Stomach (tissue), 4 donors: Measurements from ENCODE around the gene NDUFA8.

ENCODE experiments used
- EP300 ChIP-seq: sonication (generic); formaldehyde crosslinking; IDR thresholded peaks from one replicate; pipeline ENCODE4 v1.6.1; 2017; ENCODE audit warnings: antibody characterized with exemption
- POLR2A ChIP-seq, 4 donors: fragments of 450-650 bp; IDR thresholded peaks; one replicate each; pipeline ENCODE4 v1.6.1; 2016; ENCODE audit warnings: antibody characterized with exemption in 4 of 4, control low read depth in 2 of 4, mild to moderate bottlenecking in 1 of 4, moderate library complexity in 1 of 4
- POLR2AphosphoS5 ChIP-seq, 3 donors: sonication (generic); formaldehyde crosslinking; IDR thresholded peaks; one replicate each; pipeline ENCODE4 v1.6.1; 2016; ENCODE audit warnings: antibody characterized with exemption in 3 of 3
- TF ChIP-seq, protein P1 (sequence below), 7 experiments: fragments of 450-650 bp in 4 of 7; fragments of 200-600 bp in 3 of 7; sonication (generic) in 3 of 7; IDR thresholded peaks; one replicate each; pipeline ENCODE4 v1.5.1; 2016 to 2019; ENCODE audit warnings: antibody characterized with exemption in 7 of 7, control low read depth in 2 of 7, mild to moderate bottlenecking in 1 of 7

DNA sequence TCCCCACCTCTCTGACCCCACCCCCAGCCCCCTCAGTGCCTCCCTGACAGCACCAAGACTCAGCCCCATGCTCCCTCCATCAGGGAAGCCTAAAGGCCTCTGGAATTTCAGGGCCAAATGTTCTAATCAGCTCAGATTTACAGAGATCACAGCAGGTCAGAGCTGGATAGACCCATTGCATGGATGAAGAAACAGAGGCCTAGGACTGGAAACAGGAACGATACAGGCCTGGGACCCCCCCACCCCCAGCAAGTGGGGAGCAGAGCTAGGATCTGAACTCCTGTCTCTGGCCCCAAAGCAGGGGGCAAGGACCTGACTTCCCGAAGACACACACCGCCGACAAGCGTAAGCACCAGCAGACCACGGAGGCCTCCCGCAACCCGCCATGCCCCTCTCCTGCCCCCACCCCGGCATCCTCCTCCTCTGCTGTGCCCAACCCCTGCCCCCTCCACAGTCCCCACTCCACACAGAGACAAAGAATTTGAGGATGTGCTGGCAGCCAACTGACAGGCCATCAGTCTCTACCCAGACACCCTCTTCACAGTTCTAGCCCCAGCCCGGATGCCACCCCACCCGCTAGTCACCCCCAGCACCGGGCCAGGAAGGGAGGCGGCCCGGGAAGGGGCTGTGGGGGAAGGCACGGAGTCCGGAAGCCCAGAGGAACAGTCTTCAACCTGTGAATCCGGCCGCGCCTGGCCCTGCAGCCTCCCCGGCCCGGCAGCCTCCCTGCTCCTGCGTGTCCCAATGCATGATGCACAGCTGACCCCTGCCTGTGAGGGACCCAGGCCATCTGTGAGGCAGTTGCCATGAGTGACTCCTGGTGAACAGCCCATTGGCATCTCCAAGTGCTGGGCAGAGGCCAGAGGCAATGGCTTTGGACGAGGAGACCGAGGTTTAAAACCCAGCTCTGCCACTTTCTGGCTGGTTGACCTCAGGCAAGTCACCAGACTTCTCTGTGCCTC lies 31.3 kb downstream of the NDUFA8 start:
- TF ChIP-seq, protein P1, sequence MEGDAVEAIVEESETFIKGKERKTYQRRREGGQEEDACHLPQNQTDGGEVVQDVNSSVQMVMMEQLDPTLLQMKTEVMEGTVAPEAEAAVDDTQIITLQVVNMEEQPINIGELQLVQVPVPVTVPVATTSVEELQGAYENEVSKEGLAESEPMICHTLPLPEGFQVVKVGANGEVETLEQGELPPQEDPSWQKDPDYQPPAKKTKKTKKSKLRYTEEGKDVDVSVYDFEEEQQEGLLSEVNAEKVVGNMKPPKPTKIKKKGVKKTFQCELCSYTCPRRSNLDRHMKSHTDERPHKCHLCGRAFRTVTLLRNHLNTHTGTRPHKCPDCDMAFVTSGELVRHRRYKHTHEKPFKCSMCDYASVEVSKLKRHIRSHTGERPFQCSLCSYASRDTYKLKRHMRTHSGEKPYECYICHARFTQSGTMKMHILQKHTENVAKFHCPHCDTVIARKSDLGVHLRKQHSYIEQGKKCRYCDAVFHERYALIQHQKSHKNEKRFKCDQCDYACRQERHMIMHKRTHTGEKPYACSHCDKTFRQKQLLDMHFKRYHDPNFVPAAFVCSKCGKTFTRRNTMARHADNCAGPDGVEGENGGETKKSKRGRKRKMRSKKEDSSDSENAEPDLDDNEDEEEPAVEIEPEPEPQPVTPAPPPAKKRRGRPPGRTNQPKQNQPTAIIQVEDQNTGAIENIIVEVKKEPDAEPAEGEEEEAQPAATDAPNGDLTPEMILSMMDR (IDR thresholded peaks at IDR 0.05): no peak
- TF ChIP-seq POLR2A (IDR thresholded peaks at IDR 0.05) (no peak), EP300 (no peak), POLR2AphosphoS5 (IDR thresholded peaks at IDR 0.05) (no peak)
